Stimulated activated CD8-positive, alpha-beta memory T cell treated with anti-CD3 and anti-CD28 coated beads, Interleukin-7, amount 100 ng/mL, for 24 hours (primary cell): ENCODE results near the gene GALC.
A peak's percentile ranks its signal among the peaks of the same experiment; 100 is the strongest.

Experiments used
- DNase-seq: peaks from one replicate; pipeline ENCODE4 v3.0.0-alpha.2; 2020; ENCODE audit warnings: low read depth

GALC gene

DNA sequence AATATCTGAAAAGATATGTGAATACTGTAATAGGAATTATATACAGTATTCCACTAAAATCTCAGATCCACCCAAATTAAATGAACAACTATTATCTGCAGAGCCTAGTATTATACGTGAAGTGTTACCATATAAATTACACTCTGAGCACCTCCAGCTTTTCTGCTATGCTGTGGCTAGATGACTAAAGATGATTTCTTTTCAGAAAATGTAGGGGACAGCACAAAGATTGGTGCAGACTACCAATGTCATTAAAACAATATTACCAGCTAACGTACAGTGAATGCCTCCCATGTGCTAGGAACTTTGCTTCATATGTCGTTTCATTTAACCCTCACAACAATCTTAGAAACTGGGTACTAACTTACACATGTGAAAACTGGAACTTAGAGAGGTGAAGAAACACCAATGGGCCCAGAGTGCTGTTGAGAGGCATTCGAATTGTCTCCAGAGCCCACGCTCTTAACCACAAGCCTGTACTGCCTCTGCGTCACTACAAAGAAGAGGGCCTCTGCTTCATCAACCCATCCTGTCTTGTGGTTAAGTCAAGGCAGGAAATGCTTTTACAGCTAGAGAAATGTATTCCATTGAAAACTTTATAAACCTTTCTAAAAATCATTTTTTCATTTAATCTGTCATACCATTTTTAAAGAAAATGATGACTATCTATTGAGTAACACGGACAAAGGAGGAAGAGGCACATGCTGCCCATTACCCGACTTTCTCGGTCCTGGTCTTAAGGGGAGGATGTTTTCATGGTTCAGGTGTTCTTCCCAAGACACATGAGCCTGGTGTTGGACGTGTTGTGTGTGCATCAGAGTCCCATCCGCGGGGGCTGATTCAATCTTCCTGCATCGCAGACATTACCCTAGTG is 13.2 kb upstream of the GALC start:
- DNase-seq, result peak; percentile 12

DNA sequence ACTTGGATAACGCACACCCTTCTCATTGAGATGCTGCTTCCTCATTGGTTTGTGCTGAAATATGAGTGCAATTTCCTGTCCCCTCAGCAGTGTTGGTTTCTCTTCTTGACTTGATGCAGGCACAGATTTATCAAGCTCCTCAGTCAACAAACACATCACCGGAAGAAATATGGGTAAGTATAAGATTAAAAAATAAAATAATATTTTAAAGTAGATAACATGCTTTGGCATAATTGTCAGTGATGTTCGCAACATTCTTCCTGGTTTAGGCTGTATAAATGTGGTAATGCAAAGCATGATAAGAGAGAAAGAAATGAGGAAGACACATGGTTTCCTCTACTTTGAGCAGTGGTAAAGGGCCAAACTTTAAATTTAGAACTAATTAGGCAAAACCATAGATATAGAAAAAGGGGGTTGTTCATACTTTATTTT is 12.1 kb upstream of the GALC start, which contains the start of gene GPR65:
Gene GPR65 (plus strand): TSS at position 86 of the 432 bp plus-strand sequence. CDS start 5,713 bp downstream, outside the sequence.
- no peak for DNase-seq

DNA sequence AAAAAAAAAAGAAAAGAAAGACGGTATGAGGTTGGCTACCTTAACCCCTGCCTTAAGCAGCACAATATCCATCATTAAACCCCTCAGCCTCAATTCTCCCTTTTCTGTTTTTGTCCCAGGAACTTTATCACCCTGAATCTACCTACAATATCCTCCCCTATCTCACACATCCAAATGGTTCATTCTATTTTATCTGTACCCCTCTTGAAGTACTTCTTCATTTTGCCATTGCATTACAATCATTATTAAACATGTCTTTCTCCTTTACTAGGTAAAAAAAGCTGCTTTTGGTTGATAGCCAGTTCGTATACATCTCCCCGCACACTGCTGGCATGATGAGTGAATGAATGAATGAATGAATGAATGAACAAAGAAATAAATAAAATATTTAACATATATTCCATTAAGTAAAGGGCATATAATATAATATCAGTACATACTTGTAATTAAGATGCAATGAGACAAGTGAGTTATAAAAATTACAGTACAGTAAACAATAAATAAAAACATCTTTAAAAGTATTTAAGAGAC is 11.6 kb upstream of the GALC start:
- DNase-seq, result no peak

DNA sequence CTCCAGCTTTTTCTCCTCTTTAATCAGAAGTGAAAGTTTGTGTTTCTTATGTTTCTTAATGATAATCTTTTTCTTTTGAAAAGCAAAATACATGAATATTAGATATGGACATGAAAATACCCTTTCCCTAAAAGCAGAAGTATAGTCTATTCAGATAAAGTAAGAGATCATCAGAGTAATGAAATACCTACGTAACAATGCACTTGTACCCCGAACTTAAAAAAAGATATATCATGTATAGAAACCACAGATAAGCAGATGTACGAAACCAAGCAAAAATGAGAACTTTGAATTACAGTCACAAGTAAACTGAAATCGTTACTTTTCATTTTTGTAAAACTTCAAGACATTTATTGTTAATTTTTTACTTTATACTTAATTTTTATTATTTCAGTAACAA is 10.4 kb upstream of the GALC start:
- no peak for DNase-seq

DNA sequence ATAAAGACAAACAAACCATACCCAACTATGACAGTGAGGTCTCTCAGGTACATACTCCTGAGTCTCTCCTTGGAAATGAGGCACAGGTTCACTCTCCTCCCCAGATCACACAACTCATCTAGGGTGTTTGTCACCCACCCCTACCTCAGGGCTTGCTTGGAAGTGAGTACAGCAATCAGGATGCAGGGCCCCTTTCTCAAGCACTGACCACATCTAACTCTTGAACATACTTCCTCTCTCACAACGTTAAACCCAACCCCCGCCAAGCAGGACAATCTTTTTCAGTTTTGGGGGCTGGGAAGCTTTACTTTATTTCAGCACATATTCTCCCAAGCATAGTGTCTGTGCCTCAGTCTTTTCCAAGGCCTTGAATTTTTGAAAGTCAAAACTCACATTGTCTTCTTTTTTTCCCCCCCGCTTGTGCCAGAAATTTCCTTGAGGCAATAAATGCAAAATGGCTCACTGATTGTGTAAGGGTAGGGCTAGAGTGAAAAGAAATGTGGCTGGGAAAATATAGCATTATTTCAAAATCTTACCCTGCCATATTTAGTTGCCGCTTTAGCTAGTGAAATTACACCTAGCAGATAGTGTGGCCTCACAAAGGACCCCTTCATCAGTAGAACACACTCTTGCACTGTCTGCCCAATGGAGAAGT is 9.6 kb upstream of the GALC start:
- DNase-seq, result no peak

DNA sequence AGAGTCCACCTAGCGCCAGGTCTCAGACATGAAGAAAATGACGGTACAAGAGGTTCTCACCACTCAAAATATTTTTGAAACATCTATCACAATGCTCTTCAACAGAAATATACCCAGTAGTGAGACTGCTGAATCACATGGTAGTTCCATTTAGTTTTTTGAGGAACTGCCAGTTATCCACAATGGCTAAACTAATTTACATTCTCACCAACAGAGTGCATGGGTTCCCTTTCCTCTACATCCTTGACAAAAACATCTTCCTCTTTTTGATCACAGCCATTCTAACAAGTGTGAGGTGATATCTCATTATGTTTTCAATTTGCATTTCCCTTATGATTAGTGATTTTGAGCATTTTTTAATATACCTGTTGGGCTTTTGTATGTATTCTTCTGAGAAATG is 6.3 kb upstream of the GALC start:
- DNase-seq, result no peak

DNA sequence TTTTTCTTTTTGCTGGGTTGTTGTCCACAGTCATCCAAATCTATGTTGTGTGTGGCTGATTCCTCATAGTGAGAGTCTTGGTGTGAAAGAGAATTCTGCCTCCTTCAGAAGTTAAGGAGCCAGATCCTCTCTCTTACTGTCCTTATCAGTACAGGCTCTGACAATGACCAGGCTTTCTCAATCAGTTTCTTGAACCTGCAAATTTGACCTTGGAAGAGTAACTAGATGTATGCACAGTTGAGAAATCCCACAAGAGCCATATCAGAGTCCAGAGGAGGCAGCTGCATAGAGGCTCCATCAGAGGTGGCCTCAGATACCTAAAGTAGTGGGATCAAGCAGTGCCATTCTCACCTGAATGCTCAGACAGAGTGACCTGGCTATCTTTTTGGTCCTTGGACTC is 5.5 kb upstream of the GALC start:
- DNase-seq, result no peak

DNA sequence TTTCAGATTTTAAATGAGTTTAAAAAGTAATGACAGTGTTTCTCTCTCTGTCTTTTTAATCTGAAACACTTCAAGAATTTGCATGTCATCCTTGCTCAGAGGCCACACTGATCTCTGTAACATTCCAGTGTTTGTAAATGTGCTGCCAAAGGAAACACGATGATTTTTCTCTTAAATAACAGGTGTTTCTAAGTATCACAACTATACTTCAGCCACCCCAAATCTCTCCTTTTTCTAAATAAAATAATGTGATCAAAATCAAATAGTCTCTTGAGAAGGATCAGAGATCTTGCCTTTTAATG is 3.3 kb upstream of the GALC start:
- no peak for DNase-seq

DNA sequence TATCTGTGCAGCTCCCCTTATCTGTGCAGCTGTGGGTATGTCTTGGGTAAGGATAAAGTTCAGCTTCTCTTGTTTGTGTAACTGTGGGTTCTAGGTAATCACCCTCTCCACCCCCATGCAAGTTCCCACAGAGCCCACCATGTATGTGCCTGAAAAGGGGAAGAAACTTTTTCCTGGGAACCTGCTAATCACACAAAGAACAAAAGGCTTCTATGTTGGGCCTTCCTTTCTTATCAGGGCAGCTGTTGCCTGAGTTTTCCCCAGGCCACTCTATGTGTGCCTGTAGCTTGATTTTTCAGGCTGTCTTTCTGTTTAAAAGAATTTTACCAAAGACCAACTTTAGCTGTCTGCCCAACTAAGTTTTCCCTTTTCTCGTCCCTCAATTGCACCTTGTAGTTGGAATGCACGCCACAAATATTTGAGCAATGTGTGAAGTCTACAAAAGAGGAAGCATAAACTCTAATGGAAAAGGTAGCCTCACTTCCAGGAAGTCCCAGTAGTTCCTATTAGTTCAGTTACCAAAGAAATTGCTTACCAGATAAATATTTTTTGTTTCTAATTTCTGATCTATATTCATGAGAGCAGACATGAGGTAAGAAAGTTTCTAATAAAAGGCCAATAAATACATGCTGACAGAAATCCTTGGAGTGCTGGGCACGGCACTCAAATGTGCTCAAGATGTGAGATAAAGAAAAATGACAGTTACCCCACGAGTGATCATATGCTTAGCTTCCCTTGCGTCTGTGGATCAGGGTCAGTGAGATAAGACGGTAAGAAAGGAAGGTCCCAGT is 2.7 kb upstream of the GALC start:
- DNase-seq, result no peak

DNA sequence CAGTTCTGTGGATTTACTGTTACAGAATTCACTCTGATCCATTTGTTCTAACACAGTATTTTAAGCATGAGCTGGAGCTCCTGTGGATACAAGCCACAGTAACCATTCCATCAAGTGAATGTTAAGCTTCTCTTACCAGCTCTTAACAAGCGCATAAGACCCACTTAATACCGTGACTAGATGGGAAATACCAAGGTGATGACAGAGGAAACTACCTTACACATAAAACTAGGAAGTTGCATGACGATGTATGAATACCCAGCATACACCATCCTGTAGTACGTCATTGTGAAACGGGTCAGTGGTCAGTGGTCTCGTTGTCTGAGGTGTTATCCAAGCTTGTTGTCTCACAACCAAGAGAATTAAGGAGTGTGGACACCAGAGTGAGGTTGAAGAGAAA is 2.0 kb upstream of the GALC start:
- no peak for DNase-seq

DNA sequence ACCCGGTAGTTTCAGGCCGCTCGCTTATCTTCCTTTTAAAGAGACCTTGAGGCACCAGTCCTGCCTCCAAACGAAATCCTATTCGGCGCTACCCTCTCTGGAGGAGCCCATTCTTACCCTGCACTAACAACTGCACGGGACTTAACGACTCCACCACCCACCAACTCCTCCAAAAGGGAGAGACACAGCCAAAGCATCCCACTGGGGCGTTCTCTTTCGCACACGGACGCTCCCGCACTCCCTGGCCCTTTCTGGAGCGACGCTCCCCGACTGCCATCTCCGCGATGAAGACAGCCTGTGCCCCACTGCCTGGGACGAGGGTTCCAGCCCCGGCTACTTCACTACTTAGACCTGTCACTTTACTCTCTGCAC is 650 bp downstream of the GALC start:
- no peak for DNase-seq

DNA sequence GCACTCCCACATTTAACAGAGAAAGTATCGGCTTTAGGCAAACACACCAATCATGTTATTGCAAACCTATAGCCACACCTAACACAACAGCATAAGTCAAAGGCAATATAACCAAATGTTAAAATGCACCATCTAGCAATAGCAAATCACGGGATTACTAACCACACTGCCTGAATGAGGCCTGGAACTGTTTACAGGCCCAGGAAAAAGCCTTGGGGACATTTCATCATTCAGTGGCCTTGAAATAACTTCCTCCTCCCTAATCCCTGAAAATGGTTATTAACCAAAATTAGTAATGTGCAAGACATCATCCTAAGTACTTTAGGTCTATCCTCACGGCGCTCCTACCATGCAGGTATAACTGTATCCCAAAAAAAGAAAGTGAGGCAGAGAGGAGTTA is 2.3 kb downstream of the GALC start:
- DNase-seq, result no peak

DNA sequence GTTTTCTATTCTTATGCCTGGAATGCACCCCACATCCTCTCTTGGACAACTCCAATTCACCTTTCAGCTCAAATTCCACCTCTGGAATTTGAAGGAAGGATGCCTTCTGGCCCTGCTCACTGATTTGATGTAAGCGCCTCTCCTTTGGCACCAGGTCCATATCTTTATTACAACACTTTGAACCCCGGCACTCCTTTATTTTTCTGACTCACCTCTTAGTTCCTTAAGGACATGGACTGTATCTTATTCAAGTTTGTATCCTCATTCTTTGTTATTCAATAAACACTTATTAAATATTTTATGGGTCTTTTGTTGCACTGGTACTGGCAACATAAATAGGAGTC is 3.1 kb downstream of the GALC start:
- no peak for DNase-seq

DNA sequence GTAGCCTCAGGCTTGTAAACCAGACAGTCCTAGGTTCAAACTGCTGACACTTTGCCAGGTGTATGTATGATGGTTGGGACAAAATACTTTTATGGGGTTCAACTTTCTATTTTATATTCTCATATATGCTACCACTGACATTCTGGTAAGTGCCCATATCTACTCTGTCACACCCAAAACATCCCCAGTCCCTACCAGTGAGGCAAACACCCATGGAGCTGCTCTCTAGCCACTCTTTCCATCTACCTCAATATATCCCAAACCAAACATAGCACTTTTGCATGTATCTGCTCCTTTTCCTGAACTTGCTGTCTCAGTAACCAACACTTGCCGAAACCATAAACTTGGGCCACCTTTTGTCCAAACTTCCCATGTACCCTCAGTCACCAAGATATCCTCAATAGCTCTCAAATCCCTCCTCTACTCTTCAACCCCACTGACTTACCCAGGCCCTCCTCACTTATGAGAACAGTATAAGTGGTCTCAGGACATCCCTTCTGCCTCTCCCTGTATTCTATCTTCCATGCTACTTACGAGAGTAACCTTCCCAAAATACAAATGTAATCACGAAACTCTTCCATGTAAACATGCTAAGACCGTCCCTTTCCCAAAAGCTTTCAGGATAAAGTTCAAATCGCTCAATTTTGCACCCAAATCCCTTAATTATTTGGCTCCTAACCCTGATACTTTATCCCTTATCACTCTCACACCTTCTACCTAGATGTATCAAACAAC is 3.6 kb downstream of the GALC start:
- DNase-seq, result no peak

DNA sequence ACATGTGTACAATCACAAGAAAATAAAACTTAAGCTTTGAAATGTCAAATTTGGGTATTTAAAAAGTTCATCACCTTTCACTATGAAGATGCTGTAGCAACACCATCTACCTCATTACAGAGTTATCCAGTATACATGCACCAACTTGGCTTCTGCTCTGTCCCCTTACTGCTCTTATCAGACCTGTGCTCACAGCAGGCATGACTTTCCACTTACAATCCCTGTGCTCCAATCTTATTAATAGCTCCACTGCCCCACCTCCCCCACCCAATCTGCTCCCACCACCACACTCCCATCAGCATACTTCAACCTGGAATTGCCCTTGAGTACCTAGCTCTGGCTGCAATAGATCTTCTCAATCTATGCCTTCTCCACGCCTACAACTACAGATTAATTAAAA is 13.3 kb downstream of the GALC start:
- DNase-seq, result no peak

DNA sequence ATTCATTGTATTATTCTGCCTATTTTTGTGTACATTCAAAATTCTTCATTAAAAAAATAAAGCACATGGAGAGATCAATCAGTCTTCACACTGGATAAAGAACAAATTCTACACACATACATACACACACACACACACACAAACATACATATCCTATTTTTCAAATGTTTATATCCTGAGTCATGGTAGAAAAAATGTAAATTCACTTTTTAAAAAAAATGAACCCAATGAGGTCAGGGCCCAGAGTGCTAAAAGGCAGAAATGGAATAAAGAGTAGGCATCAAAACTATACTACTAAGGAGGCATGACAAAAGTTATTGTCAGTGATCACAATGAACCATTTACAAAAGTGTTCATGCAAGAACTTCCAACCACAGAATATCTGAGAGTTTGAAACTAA is 17.3 kb downstream of the GALC start:
- no peak for DNase-seq

DNA sequence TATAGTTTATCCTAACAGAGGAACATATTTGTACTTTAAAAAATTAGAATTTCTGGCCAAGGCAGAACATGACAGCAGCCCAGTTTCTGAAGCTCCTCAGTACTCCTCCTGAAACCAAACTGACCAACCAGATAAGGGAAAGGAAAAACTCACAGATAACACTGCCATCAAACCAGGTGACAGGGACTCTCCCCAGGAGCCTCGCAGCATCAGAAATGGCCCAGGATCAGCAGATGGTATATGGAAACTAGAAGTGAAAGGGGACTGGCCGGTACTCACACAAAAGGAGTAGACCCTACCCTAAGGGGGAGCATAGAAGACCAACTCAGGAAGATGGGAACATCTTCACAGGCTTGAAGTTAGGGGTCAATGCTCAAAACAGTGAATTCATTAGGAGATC is 22.0 kb downstream of the GALC start:
- DNase-seq, result no peak

DNA sequence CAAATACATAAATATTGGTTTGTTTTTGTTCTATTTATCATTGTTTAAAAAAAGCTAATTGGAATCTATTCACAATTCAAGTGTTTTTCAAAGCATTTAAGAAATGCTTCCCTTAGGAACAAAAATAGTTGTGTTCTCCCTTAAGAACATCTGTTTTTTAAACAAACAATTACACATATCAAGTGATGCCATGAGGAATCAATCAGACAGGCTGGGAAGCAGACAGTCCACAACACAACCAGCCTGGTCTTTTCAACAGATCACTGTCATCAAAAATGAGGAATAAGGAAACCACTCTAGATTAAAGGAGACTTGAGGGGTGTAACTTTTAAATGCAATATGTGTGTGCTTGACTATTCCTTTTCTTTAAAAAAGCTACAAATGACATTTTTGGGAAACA is 25.5 kb downstream of the GALC start:
- no peak for DNase-seq

DNA sequence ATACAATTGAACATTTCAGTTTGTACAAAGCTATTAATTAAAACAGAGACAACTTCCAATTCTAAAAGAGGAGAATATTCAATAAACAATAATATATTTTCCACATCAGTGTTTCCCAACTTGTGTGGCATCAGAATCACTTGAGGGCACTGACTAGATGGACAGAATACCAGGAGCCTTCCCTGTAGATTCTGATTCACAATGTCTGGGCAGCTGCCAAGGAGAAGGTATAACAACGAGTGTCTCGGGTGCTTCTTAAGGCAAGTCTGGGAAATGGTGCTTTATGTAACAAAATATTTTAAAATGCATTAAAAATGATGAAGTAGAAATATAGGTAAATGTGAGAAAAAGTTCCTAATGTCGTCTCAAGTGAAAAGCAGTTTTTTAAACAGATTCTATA is 26.2 kb downstream of the GALC start:
- no peak for DNase-seq

DNA sequence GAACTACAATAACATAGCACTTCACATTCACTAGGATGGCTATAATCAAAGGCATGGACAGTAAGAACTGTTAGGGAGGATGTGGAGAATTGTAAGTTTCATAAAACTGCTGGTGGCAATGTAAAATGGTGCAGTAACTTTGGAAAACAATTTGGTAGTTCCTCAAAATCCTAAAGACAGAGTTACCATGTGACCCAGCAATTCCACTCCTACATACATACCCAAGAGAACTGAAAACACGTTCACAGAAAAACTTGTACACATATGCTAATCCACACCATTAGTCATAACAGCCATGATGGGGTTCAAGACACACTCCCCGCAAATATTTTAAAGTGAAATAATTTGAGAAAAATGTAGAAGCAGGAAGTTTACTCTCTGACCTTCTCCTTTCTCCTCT is 31.7 kb downstream of the GALC start:
- no peak for DNase-seq

DNA sequence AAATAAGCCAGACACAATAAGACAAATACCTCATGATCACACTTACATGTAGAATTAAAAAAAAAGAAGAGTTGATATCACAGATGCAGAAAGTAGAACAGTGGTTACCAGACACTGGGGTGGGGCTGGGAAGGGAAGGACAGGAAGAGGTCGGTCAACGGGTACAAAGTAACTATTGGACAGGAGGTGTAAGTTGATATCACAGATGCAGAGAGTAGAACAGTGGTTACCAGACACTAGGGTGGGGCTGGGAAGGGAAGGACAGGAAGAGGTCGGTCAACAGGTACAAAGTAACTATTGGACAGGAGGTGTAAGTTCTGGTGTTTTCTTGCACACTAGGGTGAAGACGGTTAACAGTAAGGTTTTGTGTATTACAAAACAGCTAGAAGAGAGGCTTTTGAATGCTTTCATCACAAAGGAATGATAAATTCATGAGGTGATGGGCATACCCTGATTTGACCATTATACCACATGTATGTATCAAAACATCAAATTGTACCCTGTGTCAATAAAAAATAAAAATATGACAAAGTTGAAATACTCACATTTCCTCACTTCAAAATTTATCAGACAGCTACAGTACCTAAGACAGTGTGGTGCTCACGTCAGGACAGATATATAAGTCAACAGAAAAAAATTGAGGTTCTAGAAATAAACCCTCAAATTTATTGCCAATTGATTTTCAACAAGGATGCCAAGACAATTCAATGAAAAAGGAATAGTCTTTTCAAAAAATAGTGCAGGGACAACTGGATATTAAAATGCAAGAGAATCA is 32.8 kb downstream of the GALC start:
- DNase-seq, result no peak
